HG03558 (cell line): ENCODE measurements around the gene PEA15.

Experiments used
- ATAC-seq: cut with Tn5 transposase; IDR thresholded peaks from one replicate; pipeline ENCODE4 v1.9.1; 2021; ENCODE audit warnings: moderate number of reproducible peaks; ENCODE audit not compliant: unreplicated experiment; ENCODE audit errors: extremely low read depth

PEA15 gene

GRCh38 chr1:160228431-160228830 lies 23.2 kb downstream of the PEA15 start:
- no peak for ATAC-seq

DNA sequence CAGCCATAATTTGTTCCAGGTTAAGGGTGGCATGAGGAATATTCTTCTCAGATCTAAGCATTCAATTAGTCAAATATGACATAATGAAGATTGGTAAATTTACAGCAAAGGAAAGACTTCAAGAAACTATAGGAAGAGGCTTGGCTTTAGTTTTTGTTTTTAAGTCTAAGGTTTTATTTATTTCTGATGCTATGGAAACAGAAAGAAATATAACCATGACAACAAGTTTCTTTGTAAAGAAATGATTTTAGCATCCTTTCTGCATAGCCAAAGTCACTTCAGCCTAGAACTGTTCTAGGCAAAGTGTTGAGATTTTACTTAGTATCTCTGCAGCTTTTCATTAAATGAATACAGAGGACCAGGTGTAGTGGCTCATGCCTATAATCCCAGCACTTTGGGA lies 27.7 kb downstream of the PEA15 start:
- ATAC-seq: no peak

DNA sequence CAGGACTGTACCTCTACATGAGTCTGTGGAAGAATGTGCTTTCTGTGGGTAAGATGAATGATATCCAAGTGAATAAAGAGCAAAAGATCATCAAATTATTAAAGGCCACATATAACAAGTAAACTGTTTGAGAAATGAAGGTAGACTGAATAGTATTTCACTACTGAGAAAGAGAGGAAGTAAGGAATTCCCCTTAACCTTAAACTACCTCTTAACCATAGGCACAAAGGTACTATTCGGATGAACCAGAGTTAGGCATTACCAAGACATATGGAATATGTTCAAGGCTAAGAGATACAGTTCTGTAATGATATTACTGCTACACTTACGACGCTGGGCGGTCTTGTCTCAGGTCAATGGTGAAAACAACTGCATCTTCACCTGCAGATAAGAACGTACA lies 31.6 kb downstream of the PEA15 start:
- ATAC-seq: no peak

GRCh38 chr1:160237558-160237957 lies 32.4 kb downstream of the PEA15 start:
- ATAC-seq: no peak

GRCh38 chr1:160238408-160238807 lies 33.2 kb downstream of the PEA15 start:
- ATAC-seq: no peak

DNA sequence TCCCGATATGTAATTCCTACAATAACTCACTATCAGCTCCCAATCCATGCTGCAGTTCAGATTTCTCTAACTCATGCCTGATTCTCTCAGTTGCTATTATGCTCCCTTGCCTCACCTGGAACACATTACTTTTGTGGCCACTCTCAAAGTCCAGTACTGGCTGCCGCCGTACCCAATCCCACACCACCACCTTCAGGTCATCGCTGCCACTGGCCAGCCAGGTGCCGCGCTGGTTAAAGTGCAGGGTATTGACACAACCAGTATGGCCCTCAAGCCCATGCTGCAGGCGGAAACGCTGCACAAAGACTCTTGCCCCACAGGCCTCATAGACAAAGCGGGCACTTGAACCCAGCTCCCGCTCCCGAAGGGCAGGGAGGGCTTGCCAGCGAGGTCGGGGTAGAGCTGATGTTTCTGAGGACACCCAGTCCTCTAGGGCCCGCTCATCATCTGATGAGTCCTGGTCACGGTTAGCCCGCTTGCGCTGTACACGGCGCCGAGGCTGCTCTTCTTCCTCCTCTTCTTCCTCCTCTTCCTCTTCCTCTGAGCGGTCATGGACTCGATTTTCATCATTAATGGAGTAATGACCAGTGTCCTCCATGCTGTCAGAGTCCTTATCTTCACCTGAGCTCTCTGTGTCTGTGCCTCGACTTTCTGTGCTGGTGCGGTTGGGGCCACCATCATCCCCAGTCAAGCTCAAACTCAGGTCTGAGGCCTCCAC lies 34.6 kb downstream of the PEA15 start:
- no peak for ATAC-seq

DNA sequence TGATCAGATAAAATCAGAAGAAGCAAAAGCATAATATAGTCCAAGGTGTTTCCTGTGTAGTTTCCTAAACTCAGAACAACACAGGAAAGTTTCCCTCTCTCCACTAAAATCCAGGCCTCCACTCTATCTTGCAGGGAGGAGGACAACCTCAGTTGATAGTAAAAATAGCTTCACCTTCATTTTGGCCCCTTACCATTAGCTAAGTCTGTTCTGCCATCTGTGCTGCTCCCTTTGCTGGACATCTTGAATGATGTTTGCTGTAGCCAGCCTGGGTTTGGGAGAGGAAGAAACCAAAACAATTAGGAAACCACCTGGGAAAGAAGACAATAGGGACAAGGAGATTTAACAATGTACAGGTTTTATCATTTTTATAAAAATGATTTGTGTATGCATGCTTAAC lies 38.6 kb downstream of the PEA15 start:
- ATAC-seq: no peak

DNA sequence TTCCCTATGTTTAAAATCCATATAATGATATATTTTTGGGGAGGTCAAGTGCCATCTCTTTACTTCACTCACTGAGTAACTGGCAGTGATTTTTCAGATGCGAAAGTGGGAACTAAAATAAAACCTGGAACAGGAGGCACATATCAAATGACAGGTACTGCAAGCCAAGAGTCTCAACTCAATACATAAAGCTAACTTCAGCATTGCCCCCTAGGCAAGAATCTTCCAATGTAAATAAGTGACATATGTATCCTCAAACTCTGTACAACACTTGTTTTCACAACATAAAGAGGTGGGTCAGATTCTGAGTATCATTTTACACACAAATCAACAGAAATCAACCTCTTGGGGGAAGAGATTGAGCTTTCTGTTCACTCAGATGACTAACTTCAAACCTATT lies 39.0 kb downstream of the PEA15 start:
- no peak for ATAC-seq

GRCh38 chr1:160245434-160245833 lies 40.2 kb downstream of the PEA15 start:
- ATAC-seq: no peak

- no peak for ATAC-seq
These were observed 41.9 kb downstream of the PEA15 start for GRCh38 chr1:160247053-160247452.

DNA sequence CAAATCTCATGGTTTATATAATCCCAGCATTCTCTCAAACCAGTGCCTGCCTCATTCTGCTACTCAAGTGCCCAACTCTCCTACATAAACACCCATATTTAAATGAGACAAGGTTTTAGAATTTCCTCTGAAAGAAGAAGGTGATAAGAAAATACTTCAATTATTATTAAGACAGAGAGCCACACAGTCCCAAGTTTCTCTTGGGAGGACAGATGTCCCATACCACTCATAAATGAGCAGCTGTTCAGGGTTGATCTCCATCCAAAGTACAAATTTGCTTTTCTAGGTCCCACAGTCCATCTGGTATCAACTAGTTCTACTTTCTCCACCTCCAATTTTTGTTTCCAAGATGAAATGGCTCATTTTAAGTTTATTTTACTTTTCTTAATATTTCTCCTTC lies 45.8 kb downstream of the PEA15 start:
- no peak for ATAC-seq

GRCh38 chr1:160251687-160252526 lies 46.7 kb downstream of the PEA15 start:
- no peak for ATAC-seq

DNA sequence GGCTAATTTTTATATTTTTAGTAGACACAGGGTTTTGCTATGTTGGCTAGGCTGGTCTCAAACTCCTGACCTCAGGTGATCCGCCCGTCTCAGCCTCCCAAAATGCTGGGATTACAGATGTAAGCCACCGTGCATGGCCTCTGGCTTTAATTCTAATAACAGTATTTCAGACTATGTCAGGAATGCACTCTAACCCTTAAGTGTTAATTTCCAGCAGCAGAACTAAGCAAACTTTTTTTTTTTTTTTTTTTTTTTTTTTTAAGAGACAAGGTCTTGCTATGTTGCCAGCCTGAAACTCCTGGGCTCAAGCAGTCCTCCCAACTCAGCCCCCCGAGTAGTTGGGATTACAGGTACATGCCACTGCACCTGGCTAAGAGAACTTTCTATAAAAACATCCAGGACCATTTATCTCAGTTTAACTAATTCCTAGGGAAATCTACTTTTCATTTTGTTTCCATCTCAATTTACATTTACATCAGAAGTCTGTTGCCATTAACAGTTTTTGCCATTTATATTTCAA lies 50.7 kb downstream of the PEA15 start:
- no peak for ATAC-seq

- ATAC-seq: no peak
These were observed 51.3 kb downstream of the PEA15 start for GRCh38 chr1:160256396-160257046.

GRCh38 chr1:160257411-160258015 lies 52.3 kb downstream of the PEA15 start:
- no peak for ATAC-seq

- no peak for ATAC-seq
These were observed 53.1 kb downstream of the PEA15 start for GRCh38 chr1:160258177-160258798.

DNA sequence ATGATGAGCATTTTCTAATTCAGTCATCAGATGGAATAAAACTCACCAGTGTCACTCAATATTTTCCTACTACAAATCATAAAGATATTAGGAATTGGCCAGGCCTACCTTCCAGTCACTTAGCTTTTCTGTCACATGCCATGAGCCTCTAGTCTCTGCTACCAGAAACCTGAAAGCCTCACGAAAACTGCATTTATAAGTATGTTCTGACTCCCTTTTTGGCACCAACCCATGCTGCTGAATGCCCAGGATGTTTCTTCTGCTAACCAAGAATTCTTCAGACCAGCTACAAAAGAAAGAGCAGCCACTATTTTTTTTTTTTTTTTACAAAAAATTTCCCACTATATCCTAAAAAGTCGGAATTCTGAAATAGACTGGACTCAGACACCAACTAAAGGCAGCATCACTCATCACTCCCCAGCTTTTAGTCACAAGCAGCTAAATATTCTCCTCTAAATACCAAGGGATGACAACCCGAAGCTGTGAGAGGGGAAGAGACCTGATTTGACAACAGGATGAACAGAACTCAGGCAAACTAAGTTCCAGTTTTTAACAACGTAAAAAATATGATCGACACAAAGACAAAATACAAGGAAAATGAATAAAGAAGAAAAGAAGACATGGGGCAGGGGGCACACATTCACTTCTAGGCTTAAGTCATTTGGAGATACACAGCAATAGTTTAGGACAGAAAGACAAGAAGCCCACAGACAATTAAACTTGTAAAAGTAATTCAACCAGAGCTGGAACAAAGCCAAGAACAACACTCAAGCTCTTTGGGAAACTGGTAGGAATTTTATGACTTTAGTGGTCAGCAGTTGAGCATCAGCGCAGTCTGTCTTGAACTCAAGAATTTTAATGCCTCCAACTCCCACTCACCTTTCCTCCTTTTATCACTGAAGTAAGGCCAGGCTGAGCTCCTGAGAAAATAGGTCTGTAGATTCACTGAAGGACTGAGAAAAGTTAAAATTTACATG lies 55.5 kb downstream of the PEA15 start:
- no peak for ATAC-seq

DNA sequence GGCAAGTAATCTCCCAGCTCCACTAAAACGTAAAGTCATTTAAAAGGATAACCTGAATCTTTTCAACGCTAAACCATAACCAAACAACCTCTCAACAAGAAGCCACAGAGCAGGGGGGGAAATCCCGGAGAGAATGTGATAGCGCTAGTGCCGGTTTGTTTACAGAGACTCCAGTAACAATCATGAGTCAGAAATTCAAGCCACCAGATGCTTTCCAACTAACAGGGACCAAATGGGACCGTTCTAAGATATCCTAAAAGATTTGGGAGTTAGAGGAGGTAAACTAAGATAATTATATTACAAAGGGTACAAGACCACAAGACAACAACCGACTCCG lies 56.3 kb downstream of the PEA15 start:
- no peak for ATAC-seq
